ENCODE results near the gene ASMTL.

DNA sequence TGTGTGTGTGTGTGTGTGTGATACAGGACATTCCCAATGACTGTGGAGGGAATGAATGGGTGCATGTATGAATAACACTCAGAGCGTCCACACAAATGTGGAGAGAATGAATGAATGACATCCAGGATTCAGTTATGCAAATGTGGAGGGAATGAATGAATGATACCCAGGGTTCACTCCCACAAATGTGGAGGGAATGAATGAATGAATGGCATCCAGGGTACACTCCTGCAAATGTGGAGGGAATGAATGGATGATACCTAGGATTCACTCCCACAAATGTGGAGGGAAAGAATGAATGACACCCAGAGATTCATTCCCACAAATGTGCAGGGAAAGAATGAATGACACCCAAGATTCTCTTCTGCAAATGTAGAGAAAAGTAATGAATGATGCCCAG is 36.0 kb upstream of the ASMTL start:
- no peak for TF ChIP-seq EP300 (IDR thresholded peaks at IDR 0.05; ENCODE audit: low read depth)
- TF ChIP-seq POLR2A (IDR thresholded peaks at IDR 0.05): no peak
